HEK293 (cell line): ENCODE data around the gene NID2.

Experiments used
- CTCF ChIA-PET: fragments of 350-600 bp; formaldehyde crosslinking; extraction: SDS; loops from one replicate; lab custom pipeline; 2021; ENCODE audit warnings: antibody characterized with exemption; lab: Yijun Ruan, JAX
- POLR2A ChIA-PET: fragments of 300-600 bp; formaldehyde crosslinking; extraction: SDS; loops from one replicate; lab custom pipeline; 2020; ENCODE audit warnings: antibody characterized with exemption, inconsistent platforms; lab: Yijun Ruan, JAX
- H3K27ac ChIP-seq: fragments of 200-500 bp; sonication (Bioruptor generic); 2 replicates; pipeline ENCODE4 v1.5.1; 2014; ENCODE audit warnings: low read depth, low read length, control low read depth, inconsistent platforms; ENCODE audit errors: extremely low read depth
- H3K36me3 ChIP-seq, 2 experiments: fragments of 200-500 bp in 1 of 2; sonication (Bioruptor generic) in 1 of 2; 1 replicate in 1 of 2; 2 replicates in 1 of 2; pipeline ENCODE4 v1.5.1; 2014 to 2017; ENCODE audit warnings: inconsistent platforms in 2 of 2, low read length in 2 of 2; ENCODE audit not compliant: control insufficient read depth in 2 of 2, insufficient read depth in 1 of 2
- H3K4me1 ChIP-seq: fragments of 200-500 bp; sonication (Bioruptor generic); 2 replicates; pipeline ENCODE4 v1.5.1; 2014; ENCODE audit warnings: mild to moderate bottlenecking, low read length, inconsistent platforms; ENCODE audit not compliant: control insufficient read depth, insufficient read depth
- H3K4me3 ChIP-seq: 2 replicates; pipeline ENCODE4 v1.5.1; 2011; ENCODE audit warnings: low read depth, mild to moderate bottlenecking, control low read depth, low read length, moderate library complexity
- H3K9me3 ChIP-seq: fragments of 200-500 bp; sonication (Bioruptor generic); 2 replicates; pipeline ENCODE4 v1.5.1; 2014; ENCODE audit warnings: low read depth, low read length, inconsistent platforms; ENCODE audit not compliant: control insufficient read depth, insufficient read depth
- GLI4 ChIP-seq: fragments of 450-650 bp; formaldehyde crosslinking; IDR thresholded peaks from 2 replicates; pipeline ENCODE4 v1.5.1; 2016; ENCODE audit warnings: missing biosample characterization, missing genetic modification characterization
- HOXC10 ChIP-seq: sonication (generic); formaldehyde crosslinking; IDR thresholded peaks from 2 replicates; pipeline ENCODE4 v1.8.1; 2023; ENCODE audit warnings: mild to moderate bottlenecking, missing genetic modification reagents
- KLF1 ChIP-seq: fragments of 450-650 bp; formaldehyde crosslinking; IDR thresholded peaks from 2 replicates; pipeline ENCODE4 v1.5.1; 2016; ENCODE audit warnings: missing biosample characterization, missing genetic modification characterization
- KLF16 ChIP-seq: fragments of 450-650 bp; formaldehyde crosslinking; IDR thresholded peaks from 2 replicates; pipeline ENCODE4 v1.5.1; 2017; ENCODE audit warnings: missing biosample characterization, missing genetic modification characterization
- SP2 ChIP-seq: fragments of 450-650 bp; formaldehyde crosslinking; IDR thresholded peaks from 2 replicates; pipeline ENCODE4 v1.5.1; 2016; ENCODE audit warnings: missing biosample characterization, missing genetic modification characterization
- ZBTB1 ChIP-seq: fragments of 450-650 bp; formaldehyde crosslinking; IDR thresholded peaks from 2 replicates; pipeline ENCODE4 v1.5.1; 2016; ENCODE audit warnings: missing biosample characterization, missing genetic modification characterization
- ZFP69B ChIP-seq: fragments of 450-650 bp; formaldehyde crosslinking; IDR thresholded peaks from 2 replicates; pipeline ENCODE4 v1.5.1; 2016; ENCODE audit warnings: missing biosample characterization, missing genetic modification characterization
- ZNF221 ChIP-seq: fragments of 450-650 bp; formaldehyde crosslinking; IDR thresholded peaks from 2 replicates; pipeline ENCODE4 v1.5.1; 2017; ENCODE audit warnings: missing biosample characterization, missing genetic modification characterization, borderline replicate concordance
- ZNF501 ChIP-seq: fragments of 450-650 bp; formaldehyde crosslinking; IDR thresholded peaks from 2 replicates; pipeline ENCODE4 v1.5.1; 2016; ENCODE audit warnings: missing biosample characterization, missing genetic modification characterization
- ZNF510 ChIP-seq: fragments of 450-650 bp; formaldehyde crosslinking; IDR thresholded peaks from 2 replicates; pipeline ENCODE4 v1.5.1; 2018; ENCODE audit warnings: mild to moderate bottlenecking, missing genetic modification characterization, missing biosample characterization; ENCODE audit not compliant: insufficient replicate concordance
- ZNF529 ChIP-seq: fragments of 450-650 bp; formaldehyde crosslinking; IDR thresholded peaks from 2 replicates; pipeline ENCODE4 v1.5.1; 2017; ENCODE audit warnings: missing genetic modification characterization, missing biosample characterization; ENCODE audit not compliant: insufficient replicate concordance
- ZNF544 ChIP-seq: fragments of 450-650 bp; formaldehyde crosslinking; IDR thresholded peaks from 2 replicates; pipeline ENCODE4 v1.5.0; 2017; ENCODE audit warnings: missing biosample characterization, missing genetic modification characterization
- ZNF555 ChIP-seq: fragments of 450-650 bp; formaldehyde crosslinking; conservative IDR thresholded peaks from 2 replicates; pipeline ENCODE4 v1.5.1; 2017; ENCODE audit warnings: missing biosample characterization, mild to moderate bottlenecking, missing genetic modification characterization, inconsistent platforms
- ZNF585B ChIP-seq: fragments of 450-650 bp; formaldehyde crosslinking; IDR thresholded peaks from 2 replicates; pipeline ENCODE4 v1.5.1; 2016; ENCODE audit warnings: missing biosample characterization, missing genetic modification characterization
- ZNF837 ChIP-seq: fragments of 450-650 bp; formaldehyde crosslinking; IDR thresholded peaks from 2 replicates; pipeline ENCODE4 v1.5.1; 2016; ENCODE audit warnings: missing biosample characterization, missing genetic modification characterization
- ZNF843 ChIP-seq: fragments of 450-650 bp; formaldehyde crosslinking; IDR thresholded peaks from 2 replicates; pipeline ENCODE4 v1.5.1; 2016; ENCODE audit warnings: missing biosample characterization, missing genetic modification characterization
- ZSCAN23 ChIP-seq: fragments of 450-650 bp; formaldehyde crosslinking; IDR thresholded peaks from 2 replicates; pipeline ENCODE4 v1.5.1; 2016; ENCODE audit warnings: missing biosample characterization, missing genetic modification characterization
- TF ChIP-seq, protein P1 (sequence below): IDR thresholded peaks from 2 replicates; pipeline ENCODE4 v1.6.1; 2011; ENCODE audit warnings: mild to moderate bottlenecking, low read depth, low read length, borderline replicate concordance
- TF ChIP-seq, protein P2 (sequence below): fragments of 450-650 bp; formaldehyde crosslinking; IDR thresholded peaks from 2 replicates; pipeline ENCODE4 v1.5.1; 2016; ENCODE audit warnings: missing biosample characterization, missing genetic modification characterization
- TF ChIP-seq, protein P3 (sequence below): fragments of 450-650 bp; formaldehyde crosslinking; optimal IDR thresholded peaks from 2 replicates; pipeline ENCODE3; 2016; ENCODE audit warnings: missing biosample characterization, mild to moderate bottlenecking, missing genetic modification characterization

Gene NID2

DNA sequence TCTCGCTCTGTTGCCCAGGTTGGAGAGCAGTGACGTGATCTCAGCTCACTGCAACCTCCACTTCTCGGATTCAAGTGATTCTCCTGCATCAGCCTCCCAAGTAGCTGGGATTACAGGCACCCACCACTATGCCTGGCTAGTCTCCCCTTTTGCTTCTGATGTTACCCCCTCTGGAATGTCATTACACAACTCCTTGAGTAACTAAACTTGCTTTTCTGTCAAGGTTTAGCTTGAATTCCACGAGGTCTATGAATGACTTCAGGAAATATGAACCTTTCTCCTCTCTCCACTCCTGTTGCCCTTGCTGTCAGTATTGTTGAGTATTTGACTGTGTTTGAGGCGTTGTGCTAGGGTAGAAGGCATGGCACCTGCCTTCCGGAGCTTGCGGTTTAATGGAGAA lies 96.3 kb downstream of the NID2 start:
- no peak overlapping the region for H3K4me3 ChIP-seq
- CTCF ChIA-PET: interaction anchor here (0.6 kb wide), 2 partner anchors 72 to 119 kb away, joined by 4 read pairs; no protein-coding TSS in a partner anchor
- no peak for TF ChIP-seq HOXC10 (CRISPR knock-in tag)
- TF ChIP-seq GLI4 (tag by site-specific recombination): no peak
- TF ChIP-seq, protein P1, sequence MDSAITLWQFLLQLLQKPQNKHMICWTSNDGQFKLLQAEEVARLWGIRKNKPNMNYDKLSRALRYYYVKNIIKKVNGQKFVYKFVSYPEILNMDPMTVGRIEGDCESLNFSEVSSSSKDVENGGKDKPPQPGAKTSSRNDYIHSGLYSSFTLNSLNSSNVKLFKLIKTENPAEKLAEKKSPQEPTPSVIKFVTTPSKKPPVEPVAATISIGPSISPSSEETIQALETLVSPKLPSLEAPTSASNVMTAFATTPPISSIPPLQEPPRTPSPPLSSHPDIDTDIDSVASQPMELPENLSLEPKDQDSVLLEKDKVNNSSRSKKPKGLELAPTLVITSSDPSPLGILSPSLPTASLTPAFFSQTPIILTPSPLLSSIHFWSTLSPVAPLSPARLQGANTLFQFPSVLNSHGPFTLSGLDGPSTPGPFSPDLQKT: no peak
- TF ChIP-seq KLF1 (tag by site-specific recombination): no peak
- no peak for TF ChIP-seq ZBTB1 (tag by site-specific recombination)
- no peak for TF ChIP-seq ZNF529 (tag by site-specific recombination)
- no peak for TF ChIP-seq ZSCAN23 (tag by site-specific recombination)
- TF ChIP-seq ZNF843 (tag by site-specific recombination): no peak
- no peak for TF ChIP-seq ZNF510
- TF ChIP-seq, protein P2, sequence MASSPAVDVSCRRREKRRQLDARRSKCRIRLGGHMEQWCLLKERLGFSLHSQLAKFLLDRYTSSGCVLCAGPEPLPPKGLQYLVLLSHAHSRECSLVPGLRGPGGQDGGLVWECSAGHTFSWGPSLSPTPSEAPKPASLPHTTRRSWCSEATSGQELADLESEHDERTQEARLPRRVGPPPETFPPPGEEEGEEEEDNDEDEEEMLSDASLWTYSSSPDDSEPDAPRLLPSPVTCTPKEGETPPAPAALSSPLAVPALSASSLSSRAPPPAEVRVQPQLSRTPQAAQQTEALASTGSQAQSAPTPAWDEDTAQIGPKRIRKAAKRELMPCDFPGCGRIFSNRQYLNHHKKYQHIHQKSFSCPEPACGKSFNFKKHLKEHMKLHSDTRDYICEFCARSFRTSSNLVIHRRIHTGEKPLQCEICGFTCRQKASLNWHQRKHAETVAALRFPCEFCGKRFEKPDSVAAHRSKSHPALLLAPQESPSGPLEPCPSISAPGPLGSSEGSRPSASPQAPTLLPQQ (tag by site-specific recombination): no peak
- no peak for TF ChIP-seq ZNF544 (tag by site-specific recombination)
- TF ChIP-seq, protein P3, sequence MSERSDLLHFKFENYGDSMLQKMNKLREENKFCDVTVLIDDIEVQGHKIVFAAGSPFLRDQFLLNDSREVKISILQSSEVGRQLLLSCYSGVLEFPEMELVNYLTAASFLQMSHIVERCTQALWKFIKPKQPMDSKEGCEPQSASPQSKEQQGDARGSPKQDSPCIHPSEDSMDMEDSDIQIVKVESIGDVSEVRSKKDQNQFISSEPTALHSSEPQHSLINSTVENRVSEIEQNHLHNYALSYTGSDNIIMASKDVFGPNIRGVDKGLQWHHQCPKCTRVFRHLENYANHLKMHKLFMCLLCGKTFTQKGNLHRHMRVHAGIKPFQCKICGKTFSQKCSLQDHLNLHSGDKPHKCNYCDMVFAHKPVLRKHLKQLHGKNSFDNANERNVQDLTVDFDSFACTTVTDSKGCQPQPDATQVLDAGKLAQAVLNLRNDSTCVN (tag by site-specific recombination): no peak
- no peak for TF ChIP-seq ZNF837 (tag by site-specific recombination)
- TF ChIP-seq ZFP69B (tag by site-specific recombination): no peak
- TF ChIP-seq, all 188 proteins: peak for 0
- no peak overlapping the region for H3K27ac ChIP-seq
- no peaks in the 10 kb centered on the region for H3K36me3 ChIP-seq
- no peaks in the 10 kb centered on the region for H3K9me3 ChIP-seq
- H3K4me1 ChIP-seq: no peaks in the 10 kb centered on the region
- POLR2A ChIA-PET: no interaction called here

DNA sequence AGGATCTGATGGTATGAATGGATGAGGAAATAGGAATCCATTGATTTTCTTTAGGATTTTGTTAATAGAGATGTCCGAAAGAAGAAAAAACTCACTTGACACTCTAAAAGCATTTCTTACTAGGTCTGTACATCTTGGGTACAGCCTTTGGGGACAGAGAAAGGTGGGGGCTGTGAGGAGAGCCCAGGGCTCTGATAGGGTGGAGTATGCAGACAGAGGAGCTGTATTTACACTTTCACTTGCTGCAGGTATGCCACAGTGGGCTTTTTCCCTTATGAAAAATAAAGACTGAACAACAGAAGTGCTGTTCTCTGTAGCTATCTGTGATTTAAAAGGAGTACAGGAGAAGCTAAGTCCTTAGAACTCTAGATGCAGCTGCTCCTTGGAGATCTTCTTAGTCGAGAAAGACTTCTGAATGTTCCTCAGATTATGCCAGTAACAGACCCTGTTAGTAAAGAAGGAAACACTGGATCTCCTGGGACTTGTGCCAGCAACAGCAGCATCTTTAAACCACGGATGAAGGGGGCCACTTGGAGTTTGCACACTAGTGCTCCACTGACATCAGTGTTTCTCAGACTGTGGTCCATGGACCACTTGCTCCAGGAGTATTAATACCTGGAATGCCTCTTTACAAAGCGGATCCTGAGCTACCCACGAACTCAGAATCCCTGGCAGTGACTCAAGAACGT lies 98.9 kb downstream of the NID2 start:
- Histone ChIP-seq H3K36me3 (no peaks in the 10 kb centered on the region), H3K9me3 (no peaks in the 10 kb centered on the region), H3K27ac (no peak overlapping the region), H3K4me1 (no peaks in the 10 kb centered on the region)
- TF ChIP-seq ZNF837 (tag by site-specific recombination) (no peak), ZNF501 (no peak), ZNF221 (tag by site-specific recombination) (no peak), SP2 (tag by site-specific recombination) (no peak), KLF16 (tag by site-specific recombination) (no peak), ZNF585B (tag by site-specific recombination) (no peak), ZNF555 (tag by site-specific recombination) (no peak)
- TF ChIP-seq, all 188 proteins: peak for 0
- ChIA-PET CTCF (interaction anchor here (1.0 to 1.4 kb wide), 2 partner anchors 9 to 10 kb away, joined by 4 to 6 read pairs; no protein-coding TSS in a partner anchor), POLR2A (no interaction called here)
- no peak overlapping the region for H3K4me3 ChIP-seq
